ENCODE data around the gene ACTMAP.

- no peak for TF ChIP-seq FOXA1 (IDR thresholded peaks at IDR 0.05)
- TF ChIP-seq CTCF (IDR thresholded peaks at IDR 0.05; ENCODE audit: low read depth, low read length, missing input control): no peak
- TF ChIP-seq RAD21 (IDR thresholded peaks at IDR 0.05): no peak
- TF ChIP-seq ATF3 (IDR thresholded peaks at IDR 0.05): no peak
These were observed 13.7 kb upstream of the ACTMAP start for GRCh38 chr19:40763963-40764362.

Data from liver (tissue), 3 donors.